ENCODE measurements around the gene RELN. TPM values are rescaled to one million over a fixed set of nuclear protein-coding genes. Genes with fewer than 3 reads are reported as not detected.

Gene RELN
- total and polyA plus RNA-seq, 2 of the 13 experiments (the other 11 are each of a cell fraction or from before 2014, with no cell fraction given): 315 to 332 TPM

DNA sequence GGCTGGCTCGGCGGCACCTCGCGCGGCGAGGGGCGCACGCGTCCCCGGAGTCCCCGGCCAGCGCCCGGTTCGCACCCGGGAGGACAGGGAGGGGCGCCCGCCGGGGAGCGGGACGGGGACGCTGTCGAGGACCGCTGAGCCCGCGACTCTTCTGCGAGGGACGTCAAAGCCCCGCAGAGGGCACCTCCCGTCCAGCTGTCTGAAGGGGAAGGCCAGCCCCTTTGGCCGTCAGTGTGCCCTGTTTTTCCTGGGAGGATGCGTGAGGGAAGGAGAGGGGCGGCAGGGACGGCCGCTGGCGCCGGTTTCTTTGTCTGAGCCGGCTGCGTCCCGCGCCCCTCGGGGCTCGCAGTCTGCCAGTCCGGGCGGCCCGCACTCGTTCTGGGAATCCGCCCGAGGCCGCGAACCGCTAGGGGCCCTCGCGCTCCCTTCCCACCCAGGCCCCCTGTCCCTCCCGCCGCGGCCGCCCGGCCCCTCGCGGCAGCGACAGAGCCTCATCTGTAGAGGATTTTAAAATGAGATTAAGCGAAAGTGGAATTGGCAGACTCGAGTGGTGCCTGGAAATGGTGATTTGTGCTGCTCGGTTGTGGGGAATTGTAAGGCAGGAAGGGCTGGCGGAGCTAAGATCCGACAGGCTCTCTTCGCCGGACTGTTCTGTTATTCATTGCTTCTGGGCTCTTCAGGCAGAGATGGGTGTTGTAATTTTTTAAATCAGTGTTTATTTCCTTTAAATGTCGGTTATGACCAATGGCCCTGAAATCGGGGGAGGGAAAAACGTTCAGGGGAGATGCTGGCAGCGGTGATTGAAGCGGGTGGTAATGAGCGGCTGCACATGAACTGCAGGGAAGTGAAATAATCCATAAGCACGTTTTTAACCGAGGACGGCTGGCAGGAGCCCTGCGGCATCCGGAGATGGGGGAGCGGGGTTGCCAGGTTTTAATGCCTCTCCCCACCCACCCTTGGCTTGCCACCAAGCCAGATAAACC lies 618 bp upstream of the RELN start (continued):
- TF ChIP-seq, protein P1, sequence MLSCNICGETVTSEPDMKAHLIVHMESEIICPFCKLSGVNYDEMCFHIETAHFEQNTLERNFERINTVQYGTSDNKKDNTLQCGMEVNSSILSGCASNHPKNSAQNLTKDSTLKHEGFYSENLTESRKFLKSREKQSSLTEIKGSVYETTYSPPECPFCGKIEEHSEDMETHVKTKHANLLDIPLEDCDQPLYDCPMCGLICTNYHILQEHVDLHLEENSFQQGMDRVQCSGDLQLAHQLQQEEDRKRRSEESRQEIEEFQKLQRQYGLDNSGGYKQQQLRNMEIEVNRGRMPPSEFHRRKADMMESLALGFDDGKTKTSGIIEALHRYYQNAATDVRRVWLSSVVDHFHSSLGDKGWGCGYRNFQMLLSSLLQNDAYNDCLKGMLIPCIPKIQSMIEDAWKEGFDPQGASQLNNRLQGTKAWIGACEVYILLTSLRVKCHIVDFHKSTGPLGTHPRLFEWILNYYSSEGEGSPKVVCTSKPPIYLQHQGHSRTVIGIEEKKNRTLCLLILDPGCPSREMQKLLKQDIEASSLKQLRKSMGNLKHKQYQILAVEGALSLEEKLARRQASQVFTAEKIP (CRISPR knock-in tag; IDR thresholded peaks at IDR 0.05; ENCODE audit: borderline replicate concordance): no peak
- no peak for TF ChIP-seq ZSCAN12 (CRISPR knock-in tag; IDR thresholded peaks at IDR 0.05)
- TF ChIP-seq, protein P2, sequence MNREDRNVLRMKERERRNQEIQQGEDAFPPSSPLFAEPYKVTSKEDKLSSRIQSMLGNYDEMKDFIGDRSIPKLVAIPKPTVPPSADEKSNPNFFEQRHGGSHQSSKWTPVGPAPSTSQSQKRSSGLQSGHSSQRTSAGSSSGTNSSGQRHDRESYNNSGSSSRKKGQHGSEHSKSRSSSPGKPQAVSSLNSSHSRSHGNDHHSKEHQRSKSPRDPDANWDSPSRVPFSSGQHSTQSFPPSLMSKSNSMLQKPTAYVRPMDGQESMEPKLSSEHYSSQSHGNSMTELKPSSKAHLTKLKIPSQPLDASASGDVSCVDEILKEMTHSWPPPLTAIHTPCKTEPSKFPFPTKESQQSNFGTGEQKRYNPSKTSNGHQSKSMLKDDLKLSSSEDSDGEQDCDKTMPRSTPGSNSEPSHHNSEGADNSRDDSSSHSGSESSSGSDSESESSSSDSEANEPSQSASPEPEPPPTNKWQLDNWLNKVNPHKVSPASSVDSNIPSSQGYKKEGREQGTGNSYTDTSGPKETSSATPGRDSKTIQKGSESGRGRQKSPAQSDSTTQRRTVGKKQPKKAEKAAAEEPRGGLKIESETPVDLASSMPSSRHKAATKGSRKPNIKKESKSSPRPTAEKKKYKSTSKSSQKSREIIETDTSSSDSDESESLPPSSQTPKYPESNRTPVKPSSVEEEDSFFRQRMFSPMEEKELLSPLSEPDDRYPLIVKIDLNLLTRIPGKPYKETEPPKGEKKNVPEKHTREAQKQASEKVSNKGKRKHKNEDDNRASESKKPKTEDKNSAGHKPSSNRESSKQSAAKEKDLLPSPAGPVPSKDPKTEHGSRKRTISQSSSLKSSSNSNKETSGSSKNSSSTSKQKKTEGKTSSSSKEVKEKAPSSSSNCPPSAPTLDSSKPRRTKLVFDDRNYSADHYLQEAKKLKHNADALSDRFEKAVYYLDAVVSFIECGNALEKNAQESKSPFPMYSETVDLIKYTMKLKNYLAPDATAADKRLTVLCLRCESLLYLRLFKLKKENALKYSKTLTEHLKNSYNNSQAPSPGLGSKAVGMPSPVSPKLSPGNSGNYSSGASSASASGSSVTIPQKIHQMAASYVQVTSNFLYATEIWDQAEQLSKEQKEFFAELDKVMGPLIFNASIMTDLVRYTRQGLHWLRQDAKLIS (CRISPR knock-in tag; IDR thresholded peaks at IDR 0.05): no peak; the same call in 1 of the 2 replicates
- no peak for TF ChIP-seq ZNF83 (CRISPR knock-in tag; IDR thresholded peaks at IDR 0.05; ENCODE audit: borderline replicate concordance)
- peak; percentile 73 for TF ChIP-seq KDM2A (CRISPR knock-in tag; IDR thresholded peaks at IDR 0.05; ENCODE audit: borderline replicate concordance, low read depth)
- peak; percentile 62 for TF ChIP-seq ZBTB7A (CRISPR knock-in tag; IDR thresholded peaks at IDR 0.05)
- no peak for TF ChIP-seq ZNF747 (CRISPR knock-in tag; IDR thresholded peaks at IDR 0.05; ENCODE audit: borderline replicate concordance)
- 0 out of 2 replicates have a peak, but pooled peaks have one; percentile 43 for TF ChIP-seq ZNF333 (CRISPR knock-in tag; IDR thresholded peaks at IDR 0.05; ENCODE audit: borderline replicate concordance)
- TF ChIP-seq CHCHD3 (CRISPR knock-in tag; IDR thresholded peaks at IDR 0.05): 0 out of 2 replicates have a peak, but pooled peaks have one; percentile 25
- TF ChIP-seq ZNF234 (CRISPR knock-in tag; conservative IDR thresholded peaks at IDR 0.05): 0 out of 2 replicates have a peak, but pooled peaks have one; percentile 62
- TF ChIP-seq PRMT3 (CRISPR knock-in tag; IDR thresholded peaks at IDR 0.05; ENCODE audit: borderline replicate concordance, low read depth): peak; percentile 84; the same call in 1 of the 2 replicates
- TF ChIP-seq, protein P3, sequence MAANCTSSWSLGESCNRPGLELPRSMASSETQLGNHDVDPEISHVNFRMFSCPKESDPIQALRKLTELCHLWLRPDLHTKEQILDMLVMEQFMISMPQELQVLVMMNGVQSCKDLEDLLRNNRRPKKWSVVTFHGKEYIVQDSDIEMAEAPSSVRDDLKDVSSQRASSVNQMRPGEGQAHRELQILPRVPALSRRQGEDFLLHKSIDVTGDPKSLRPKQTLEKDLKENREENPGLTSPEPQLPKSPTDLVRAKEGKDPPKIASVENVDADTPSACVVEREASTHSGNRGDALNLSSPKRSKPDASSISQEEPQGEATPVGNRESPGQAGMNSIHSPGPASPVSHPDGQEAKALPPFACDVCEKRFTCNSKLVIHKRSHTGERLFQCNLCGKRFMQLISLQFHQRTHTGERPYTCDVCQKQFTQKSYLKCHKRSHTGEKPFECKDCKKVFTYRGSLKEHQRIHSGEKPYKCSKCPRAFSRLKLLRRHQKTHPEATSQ (CRISPR knock-in tag; IDR thresholded peaks at IDR 0.05; ENCODE audit: borderline replicate concordance): no peak
- peak; percentile 28; the same call in 1 of the 2 replicates for TF ChIP-seq POGZ (CRISPR knock-in tag; IDR thresholded peaks at IDR 0.05)
- no peak for TF ChIP-seq SRSF1 (optimal IDR thresholded peaks at IDR 0.05; ENCODE audit: low read depth, low read length)
- TF ChIP-seq KAT7 (CRISPR knock-in tag; IDR thresholded peaks at IDR 0.05; ENCODE audit: borderline replicate concordance): peak; percentile 27; the same call in 1 of the 2 replicates
- TF ChIP-seq SCMH1 (CRISPR knock-in tag; IDR thresholded peaks at IDR 0.05; ENCODE audit: borderline replicate concordance): no peak
- no peak for TF ChIP-seq MAFF (IDR thresholded peaks at IDR 0.05; ENCODE audit: low read depth, low read length)
- TF ChIP-seq ZFP90 (CRISPR knock-in tag; IDR thresholded peaks at IDR 0.05; ENCODE audit: borderline replicate concordance): no peak
- TF ChIP-seq MAFG (CRISPR knock-in tag; IDR thresholded peaks at IDR 0.05): no peak
- TF ChIP-seq ZNF569 (CRISPR knock-in tag; IDR thresholded peaks at IDR 0.05; ENCODE audit: borderline replicate concordance): no peak
- TF ChIP-seq RAD51 (IDR thresholded peaks at IDR 0.05; ENCODE audit: borderline replicate concordance): no peak
- 0 out of 2 replicates have a peak, but pooled peaks have one; percentile 46 for TF ChIP-seq HNRNPL (IDR thresholded peaks at IDR 0.05; ENCODE audit: low read depth, low read length)
